Transverse colon (tissue), 4 donors: Measurements from ENCODE around the gene CRTC3. TPM values are rescaled to one million over a fixed set of nuclear protein-coding genes. Genes with fewer than 3 reads are reported as not detected.

Experiments
- DNase-seq: peaks from one replicate; pipeline ENCODE4 v3.0.0-alpha.2; 2019
- H3K27ac ChIP-seq, 4 donors: fragments of 200-600 bp; sonication (generic); 2 replicates each; pipeline ENCODE4 v1.5.1; 2016 to 2018; ENCODE audit warnings: inconsistent platforms in 4 of 4
- H3K27me3 ChIP-seq: fragments of 200-600 bp; sonication (generic); 2 replicates; pipeline ENCODE4 v1.5.1; 2017; ENCODE audit warnings: inconsistent platforms
- H3K36me3 ChIP-seq, 4 donors: fragments of 200-600 bp; sonication (generic); 2 replicates each; pipeline ENCODE4 v1.5.1; 2017 to 2019; ENCODE audit warnings: inconsistent platforms in 4 of 4
- H3K4me1 ChIP-seq, 4 donors: fragments of 200-600 bp; sonication (generic); 2 replicates each; pipeline ENCODE4 v1.5.1; 2017 to 2020; ENCODE audit warnings: inconsistent platforms in 4 of 4
- H3K4me3 ChIP-seq, 4 donors: fragments of 200-600 bp; sonication (generic); 1 replicate in 1 of 4; 2 replicates in 3 of 4; pipeline versions ENCODE4 v1.5.1 to v1.6.1; 2017 to 2019; ENCODE audit warnings: inconsistent platforms in 4 of 4
- H3K9me3 ChIP-seq, 2 donors: fragments of 200-600 bp; sonication (generic); 2 replicates each; pipeline ENCODE4 v1.5.1; 2017 to 2019; ENCODE audit warnings: inconsistent platforms in 2 of 2
- EP300 ChIP-seq: sonication (generic); formaldehyde crosslinking; IDR thresholded peaks from one replicate; pipeline ENCODE4 v1.6.1; 2017; ENCODE audit warnings: antibody characterized with exemption, low read depth
- POLR2A ChIP-seq: fragments of 450-650 bp; IDR thresholded peaks from one replicate; pipeline ENCODE4 v1.6.1; 2016; ENCODE audit warnings: antibody characterized with exemption, mild to moderate bottlenecking, moderate library complexity
- POLR2AphosphoS5 ChIP-seq, 3 donors: sonication (generic); formaldehyde crosslinking; IDR thresholded peaks; one replicate each; pipeline ENCODE4 v1.6.1; 2016; ENCODE audit warnings: antibody characterized with exemption in 3 of 3
- WGBS, 2 donors: methylation state at CpG; one replicate each; pipeline ENCODE4 v1.1.5; 2018; ENCODE audit warnings: low coverage in 1 of 2; 5-methylcytosine and 5-hydroxymethylcytosine counted together
- in situ Hi-C, 4 donors: fragments of 200-750 bp; cut with MboI; loops; one replicate each; pipeline versions ENCODE4 v1.15.0 to v1.15.1; 2017; ENCODE audit warnings: low sequenced_read_pairs in 3 of 4, low pct_ligation_motif_present in 1 of 4, low pct_unique_long_range_greater_than_20kb in 1 of 4
- intact Hi-C: fragments of 100-400 bp; cut with DNase I; formaldehyde crosslinking; loops from one replicate; pipeline ENCODE4 v1.15.1; 2023; ENCODE audit warnings: low total_unique reads
- total RNA-seq, 4 donors: library from RNA; depleted of rRNA; stranded (reverse); fragments of >200 nt; gene quantifications; one replicate each; pipeline ENCODE4 v1.1.0, GENCODE V29; 2016
- TF ChIP-seq, protein P1 (sequence below), 5 experiments: fragments of 200-600 bp in 3 of 5; fragments of 450-650 bp in 2 of 5; sonication (generic) in 3 of 5; IDR thresholded peaks; 1 replicate in 2 of 5; 2 replicates in 3 of 5; pipeline ENCODE4 v1.5.1; 2016 to 2017; ENCODE audit warnings: antibody characterized with exemption in 5 of 5, inconsistent platforms in 3 of 5, mild to moderate bottlenecking in 2 of 5, moderate library complexity in 1 of 5

Gene CRTC3, protein sequence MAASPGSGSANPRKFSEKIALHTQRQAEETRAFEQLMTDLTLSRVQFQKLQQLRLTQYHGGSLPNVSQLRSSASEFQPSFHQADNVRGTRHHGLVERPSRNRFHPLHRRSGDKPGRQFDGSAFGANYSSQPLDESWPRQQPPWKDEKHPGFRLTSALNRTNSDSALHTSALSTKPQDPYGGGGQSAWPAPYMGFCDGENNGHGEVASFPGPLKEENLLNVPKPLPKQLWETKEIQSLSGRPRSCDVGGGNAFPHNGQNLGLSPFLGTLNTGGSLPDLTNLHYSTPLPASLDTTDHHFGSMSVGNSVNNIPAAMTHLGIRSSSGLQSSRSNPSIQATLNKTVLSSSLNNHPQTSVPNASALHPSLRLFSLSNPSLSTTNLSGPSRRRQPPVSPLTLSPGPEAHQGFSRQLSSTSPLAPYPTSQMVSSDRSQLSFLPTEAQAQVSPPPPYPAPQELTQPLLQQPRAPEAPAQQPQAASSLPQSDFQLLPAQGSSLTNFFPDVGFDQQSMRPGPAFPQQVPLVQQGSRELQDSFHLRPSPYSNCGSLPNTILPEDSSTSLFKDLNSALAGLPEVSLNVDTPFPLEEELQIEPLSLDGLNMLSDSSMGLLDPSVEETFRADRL
- total RNA-seq, result 10 to 100 TPM; 23.0 to 35.9 (median 24.1) TPM

DNA sequence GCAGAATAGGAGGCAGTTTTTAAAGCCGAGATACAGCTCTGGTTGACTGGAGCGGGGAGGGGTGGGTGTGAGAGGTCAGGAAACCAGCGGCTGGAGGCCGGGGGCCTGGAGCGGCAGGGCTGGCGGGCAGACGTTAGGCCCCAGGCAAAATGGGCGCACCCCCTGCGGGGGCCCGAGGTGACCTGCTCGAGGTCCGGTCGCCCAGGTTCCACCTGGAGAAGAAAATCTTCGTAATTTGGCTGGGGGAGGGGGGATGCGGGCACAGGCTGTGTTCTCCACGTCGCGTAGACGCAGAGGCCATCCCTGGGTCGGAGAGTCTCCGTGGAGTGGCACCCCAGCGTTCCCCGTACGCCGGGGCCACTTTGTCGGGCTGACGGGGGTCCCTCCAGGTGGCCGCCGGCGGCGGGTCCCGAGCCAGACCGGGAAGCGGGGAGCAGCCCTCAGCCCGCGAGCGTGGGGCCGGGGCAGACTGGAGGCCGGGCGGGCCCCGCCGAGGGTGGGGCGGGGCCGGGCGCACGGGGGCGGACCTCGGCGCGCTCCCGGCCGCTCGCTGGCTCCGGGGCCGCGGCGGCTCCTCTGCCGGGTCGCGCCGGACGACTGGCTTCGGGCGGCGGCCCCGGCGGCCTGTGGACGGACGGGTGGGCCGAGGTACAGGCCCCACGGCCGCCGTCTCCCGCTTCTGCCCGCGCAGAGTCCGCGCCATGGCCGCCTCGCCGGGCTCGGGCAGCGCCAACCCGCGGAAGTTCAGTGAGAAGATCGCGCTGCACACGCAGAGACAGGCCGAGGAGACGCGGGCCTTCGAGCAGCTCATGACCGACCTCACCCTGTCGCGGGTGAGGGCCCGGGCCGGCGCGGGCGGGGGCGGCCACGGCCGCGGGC, at the start of gene CRTC3:
Gene CRTC3 (plus strand): TSS at position 553 of the 879 bp plus-strand sequence. CDS start 149 bp downstream, at position 702.
- no peaks in the 10 kb centered on the region for H3K9me3 ChIP-seq
- in situ Hi-C loops, result no loop called here
- no peaks in the 10 kb centered on the region for H3K27me3 ChIP-seq
- intact Hi-C loops, result loop anchor here (10.0 kb wide), 1 partner anchor 85 kb away; no protein-coding TSS in a partner anchor
- peaks cover 7 to 27% (median 15%) of the 10 kb centered on the region in 4 donors for H3K4me1 ChIP-seq
- H3K4me3 ChIP-seq, result peak within 1 kb of the TSS; percentile 66 to 84 (median 74)
- H3K27ac ChIP-seq, result peak within 1 kb of the TSS; percentile 92 to 96 (median 94)
- 8% methylated on average over 40 of the region's 104 CpGs; no CpG with 5 or more reads in 1 of the 2 donors for WGBS, 2 donors
- TF ChIP-seq POLR2AphosphoS5 (IDR thresholded peaks at IDR 0.05) (peak; percentile 4 to 53 (median 46)), EP300 (no peak), POLR2A (no peak)
- TF ChIP-seq, protein P1, sequence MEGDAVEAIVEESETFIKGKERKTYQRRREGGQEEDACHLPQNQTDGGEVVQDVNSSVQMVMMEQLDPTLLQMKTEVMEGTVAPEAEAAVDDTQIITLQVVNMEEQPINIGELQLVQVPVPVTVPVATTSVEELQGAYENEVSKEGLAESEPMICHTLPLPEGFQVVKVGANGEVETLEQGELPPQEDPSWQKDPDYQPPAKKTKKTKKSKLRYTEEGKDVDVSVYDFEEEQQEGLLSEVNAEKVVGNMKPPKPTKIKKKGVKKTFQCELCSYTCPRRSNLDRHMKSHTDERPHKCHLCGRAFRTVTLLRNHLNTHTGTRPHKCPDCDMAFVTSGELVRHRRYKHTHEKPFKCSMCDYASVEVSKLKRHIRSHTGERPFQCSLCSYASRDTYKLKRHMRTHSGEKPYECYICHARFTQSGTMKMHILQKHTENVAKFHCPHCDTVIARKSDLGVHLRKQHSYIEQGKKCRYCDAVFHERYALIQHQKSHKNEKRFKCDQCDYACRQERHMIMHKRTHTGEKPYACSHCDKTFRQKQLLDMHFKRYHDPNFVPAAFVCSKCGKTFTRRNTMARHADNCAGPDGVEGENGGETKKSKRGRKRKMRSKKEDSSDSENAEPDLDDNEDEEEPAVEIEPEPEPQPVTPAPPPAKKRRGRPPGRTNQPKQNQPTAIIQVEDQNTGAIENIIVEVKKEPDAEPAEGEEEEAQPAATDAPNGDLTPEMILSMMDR (IDR thresholded peaks at IDR 0.05), result no peak
- peak; percentile 60 for DNase-seq
- no peaks in the 10 kb centered on the region for H3K36me3 ChIP-seq

DNA sequence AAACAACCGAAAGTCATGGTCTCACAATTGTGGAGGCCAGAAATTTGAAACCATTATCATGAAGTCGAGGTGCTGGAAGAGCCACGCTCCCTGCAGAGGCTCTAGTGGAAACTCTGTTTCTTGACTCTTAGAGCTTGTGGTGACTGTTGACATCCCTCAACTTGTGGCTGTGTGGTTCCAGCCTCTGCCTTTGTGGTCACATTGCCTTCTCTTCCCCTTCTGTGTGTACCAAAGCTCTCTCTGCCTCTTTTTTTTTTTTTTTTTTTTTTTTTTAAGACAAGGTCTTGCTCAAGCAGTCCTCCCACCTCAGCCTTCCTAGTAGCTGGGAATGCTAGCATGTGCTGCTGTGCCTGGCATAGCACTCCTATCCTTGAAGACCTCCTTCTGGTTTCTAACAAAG, 48.7 kb upstream of the CRTC3 start:
- peak; percentile 21 for DNase-seq
- H3K27ac ChIP-seq, result no peak overlapping the region
- 83% methylated on average over 3 of the region's 3 CpGs; no CpG with 5 or more reads in 1 of the 2 donors for WGBS, 2 donors
- peaks cover 0 to 4% (median 0%) of the 10 kb centered on the region in 4 donors for H3K4me1 ChIP-seq
- intact Hi-C loops (no loop called here), in situ Hi-C loops (no loop called here)
- H3K4me3 ChIP-seq, result no peak overlapping the region
- H3K9me3 ChIP-seq, result no peaks in the 10 kb centered on the region
- no peaks in the 10 kb centered on the region for H3K27me3 ChIP-seq
- H3K36me3 ChIP-seq, result peaks cover 0 to 67% (median 29%) of the 10 kb centered on the region in 4 donors
- TF ChIP-seq, protein P1 (IDR thresholded peaks at IDR 0.05), result no peak
- TF ChIP-seq POLR2A, result no peak
- no peak for TF ChIP-seq EP300
- no peak for TF ChIP-seq POLR2AphosphoS5 (IDR thresholded peaks at IDR 0.05)

DNA sequence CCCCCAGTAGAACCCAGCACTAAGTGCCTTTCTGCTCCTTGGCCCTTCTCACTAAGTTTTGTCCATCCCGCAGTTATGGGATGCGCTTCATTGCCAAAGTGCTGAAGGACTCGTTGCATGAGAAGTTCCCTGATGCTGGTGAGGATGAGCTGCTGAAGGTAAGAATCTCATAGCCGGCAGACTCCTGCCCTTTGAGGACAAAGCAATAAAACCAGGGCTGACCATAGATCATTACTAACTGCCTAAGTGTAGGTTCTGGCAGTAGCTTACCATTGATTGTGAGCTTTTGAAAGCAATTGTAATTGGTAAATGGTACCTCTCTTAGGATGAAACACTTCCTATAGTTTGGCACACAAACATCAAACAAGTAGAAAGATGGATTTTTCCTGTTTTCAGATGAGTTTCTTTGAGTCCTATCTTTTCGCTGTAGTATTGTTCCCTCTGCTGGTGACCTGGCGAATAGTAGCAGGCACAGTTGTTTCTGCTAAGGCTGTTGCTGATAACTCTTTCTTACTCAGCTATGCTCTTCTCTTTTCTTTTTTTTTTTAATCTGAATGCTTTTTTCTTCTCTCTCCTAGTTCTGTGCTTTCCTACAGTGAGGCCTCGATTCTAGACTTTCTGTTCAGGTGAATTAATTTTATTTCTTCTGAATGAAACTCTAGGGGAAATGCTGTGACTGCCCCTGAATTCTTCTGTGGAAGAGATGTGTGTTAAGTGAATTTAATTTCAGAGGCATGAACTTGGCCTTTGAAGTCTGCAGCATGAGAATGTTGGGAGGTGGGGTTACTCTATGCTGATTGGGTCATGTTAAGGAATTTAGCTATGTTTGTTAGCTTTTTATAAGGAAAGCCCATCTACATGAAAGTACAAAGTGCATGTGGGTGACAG, 47.4 kb upstream of the CRTC3 start:
- no peaks in the 10 kb centered on the region for H3K27me3 ChIP-seq
- H3K9me3 ChIP-seq, result no peaks in the 10 kb centered on the region
- H3K36me3 ChIP-seq, result peaks cover 0 to 67% (median 30%) of the 10 kb centered on the region in 4 donors
- H3K4me1 ChIP-seq, result peaks cover 0 to 4% (median 0%) of the 10 kb centered on the region in 4 donors
- peak; percentile 51 for DNase-seq
- TF ChIP-seq EP300 (no peak), POLR2AphosphoS5 (IDR thresholded peaks at IDR 0.05) (no peak), POLR2A (no peak)
- TF ChIP-seq, protein P1 (IDR thresholded peaks at IDR 0.05), result peak; percentile 61 to 79 (median 77)
- peak overlapping the region in 1 of 4 donors; percentile 32 for H3K27ac ChIP-seq
- intact Hi-C loops, result loop anchor here (2.0 kb wide), 1 partner anchor 164 kb away; no protein-coding TSS in a partner anchor
- no peak overlapping the region for H3K4me3 ChIP-seq
- in situ Hi-C loops, result no loop called here
- 23 to 56% methylated on average over 3 to 7 of the region's 7 CpGs for WGBS, 2 donors
